ENCODE results near the gene SYCP2.
"Not testable (repeated sequence)": the region's sequence is repeated elsewhere in the genome, so short reads cannot be mapped to it uniquely, and the experiment has no call there.

SYCP2 gene, protein sequence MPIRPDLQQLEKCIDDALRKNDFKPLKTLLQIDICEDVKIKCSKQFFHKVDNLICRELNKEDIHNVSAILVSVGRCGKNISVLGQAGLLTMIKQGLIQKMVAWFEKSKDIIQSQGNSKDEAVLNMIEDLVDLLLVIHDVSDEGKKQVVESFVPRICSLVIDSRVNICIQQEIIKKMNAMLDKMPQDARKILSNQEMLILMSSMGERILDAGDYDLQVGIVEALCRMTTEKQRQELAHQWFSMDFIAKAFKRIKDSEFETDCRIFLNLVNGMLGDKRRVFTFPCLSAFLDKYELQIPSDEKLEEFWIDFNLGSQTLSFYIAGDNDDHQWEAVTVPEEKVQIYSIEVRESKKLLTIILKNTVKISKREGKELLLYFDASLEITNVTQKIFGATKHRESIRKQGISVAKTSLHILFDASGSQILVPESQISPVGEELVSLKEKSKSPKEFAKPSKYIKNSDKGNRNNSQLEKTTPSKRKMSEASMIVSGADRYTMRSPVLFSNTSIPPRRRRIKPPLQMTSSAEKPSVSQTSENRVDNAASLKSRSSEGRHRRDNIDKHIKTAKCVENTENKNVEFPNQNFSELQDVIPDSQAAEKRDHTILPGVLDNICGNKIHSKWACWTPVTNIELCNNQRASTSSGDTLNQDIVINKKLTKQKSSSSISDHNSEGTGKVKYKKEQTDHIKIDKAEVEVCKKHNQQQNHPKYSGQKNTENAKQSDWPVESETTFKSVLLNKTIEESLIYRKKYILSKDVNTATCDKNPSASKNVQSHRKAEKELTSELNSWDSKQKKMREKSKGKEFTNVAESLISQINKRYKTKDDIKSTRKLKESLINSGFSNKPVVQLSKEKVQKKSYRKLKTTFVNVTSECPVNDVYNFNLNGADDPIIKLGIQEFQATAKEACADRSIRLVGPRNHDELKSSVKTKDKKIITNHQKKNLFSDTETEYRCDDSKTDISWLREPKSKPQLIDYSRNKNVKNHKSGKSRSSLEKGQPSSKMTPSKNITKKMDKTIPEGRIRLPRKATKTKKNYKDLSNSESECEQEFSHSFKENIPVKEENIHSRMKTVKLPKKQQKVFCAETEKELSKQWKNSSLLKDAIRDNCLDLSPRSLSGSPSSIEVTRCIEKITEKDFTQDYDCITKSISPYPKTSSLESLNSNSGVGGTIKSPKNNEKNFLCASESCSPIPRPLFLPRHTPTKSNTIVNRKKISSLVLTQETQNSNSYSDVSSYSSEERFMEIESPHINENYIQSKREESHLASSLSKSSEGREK (N-terminal part only)

DNA sequence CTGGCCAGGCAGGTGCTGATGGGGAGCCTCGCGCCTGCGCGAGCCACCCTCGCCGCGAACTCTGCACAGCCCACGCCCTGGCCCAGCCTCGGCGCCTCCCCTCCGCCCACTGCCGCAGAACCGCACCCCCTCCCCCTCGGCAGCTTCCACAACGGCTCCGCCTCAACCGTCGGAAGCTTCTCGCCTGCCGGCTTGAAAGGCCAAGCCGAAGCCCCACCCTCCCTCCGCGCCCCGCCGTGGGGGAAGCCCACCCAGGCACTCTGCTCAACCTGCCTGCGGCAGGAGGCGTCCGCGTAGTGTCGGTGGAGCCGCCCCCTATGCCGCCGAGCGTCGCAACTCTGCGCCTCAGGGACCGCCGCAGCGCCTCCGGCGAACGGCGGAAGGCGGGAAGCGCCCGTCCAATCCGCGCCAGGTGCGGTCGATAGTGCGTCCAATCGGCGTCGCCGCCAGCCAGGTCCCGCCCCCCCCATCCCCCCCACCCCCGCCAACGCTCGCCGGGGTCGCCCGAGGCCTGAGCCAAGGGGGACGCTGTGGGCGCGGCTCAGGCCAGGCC is at the start of gene SYCP2:
Gene SYCP2 (minus strand): TSS at position 342 of the 553 bp plus-strand sequence. CDS start 11,224 bp downstream, outside the sequence.
- no peaks in the 10 kb centered on the region for H3K27me3 ChIP-seq (ENCODE audit: insufficient read depth, low read length)
- H3K4me3 ChIP-seq (ENCODE audit: low read length) = no peak within 1 kb of the TSS
- no peak within 1 kb of the TSS for H2AFZ ChIP-seq (ENCODE audit: low read depth, low read length)
- H3K4me1 ChIP-seq (ENCODE audit: insufficient read depth, low read length) = peaks cover 12% of the 10 kb centered on the region
- H3K9me3 ChIP-seq (ENCODE audit: low read length) = no peaks in the 10 kb centered on the region
- no peaks in the 10 kb centered on the region for H3K36me3 ChIP-seq (ENCODE audit: insufficient read depth, low read length)

DNA sequence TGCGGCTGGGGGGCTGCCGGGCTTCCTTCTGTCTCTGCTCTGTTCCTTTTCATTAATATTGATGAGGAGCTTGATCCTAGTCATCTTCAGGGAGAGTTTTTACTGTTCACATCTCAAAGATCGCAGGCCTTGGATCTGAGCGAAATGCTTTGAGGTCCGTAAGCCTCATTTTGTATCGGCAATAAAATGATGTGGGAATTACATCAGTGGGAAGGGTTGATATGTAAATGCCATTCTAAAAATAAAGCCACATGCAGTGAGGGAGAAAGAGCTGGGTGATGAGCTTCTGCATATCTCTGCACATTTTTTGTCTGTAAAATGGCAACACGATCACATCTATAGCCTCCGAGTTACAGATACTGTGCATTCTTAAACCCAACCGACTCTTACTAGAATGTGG is 49.6 kb upstream of the SYCP2 start:
- H3K4me3 ChIP-seq (ENCODE audit: low read length) = no peak overlapping the region
- H2AFZ ChIP-seq (ENCODE audit: low read depth, low read length) = no peak overlapping the region
- no peaks in the 10 kb centered on the region for H3K36me3 ChIP-seq (ENCODE audit: insufficient read depth, low read length)
- H3K27me3 ChIP-seq (ENCODE audit: insufficient read depth, low read length) = no peaks in the 10 kb centered on the region
- no peaks in the 10 kb centered on the region for H3K4me1 ChIP-seq (ENCODE audit: insufficient read depth, low read length)
- H3K9me3 ChIP-seq (ENCODE audit: low read length) = no peaks in the 10 kb centered on the region

- Histone ChIP-seq H3K27me3 (ENCODE audit: insufficient read depth, low read length) (peaks cover 3% of the 10 kb centered on the region), H3K4me1 (ENCODE audit: insufficient read depth, low read length) (no peaks in the 10 kb centered on the region), H3K9me3 (ENCODE audit: low read length) (no peaks in the 10 kb centered on the region), H2AFZ (ENCODE audit: low read depth, low read length) (no peak overlapping the region), H3K36me3 (ENCODE audit: insufficient read depth, low read length) (no peaks in the 10 kb centered on the region), H3K4me3 (ENCODE audit: low read length) (no peak overlapping the region)
Measured at GRCh38 chr20:59977086-59977485, 43.6 kb upstream of the SYCP2 start.

GRCh38 chr20:59976156-59976782 is 42.8 kb upstream of the SYCP2 start:
- no peak overlapping the region for H2AFZ ChIP-seq (ENCODE audit: low read depth, low read length)
- no peak overlapping the region for H3K4me3 ChIP-seq (ENCODE audit: low read length)
- no peaks in the 10 kb centered on the region for H3K9me3 ChIP-seq (ENCODE audit: low read length)
- H3K36me3 ChIP-seq (ENCODE audit: insufficient read depth, low read length) = no peaks in the 10 kb centered on the region
- no peaks in the 10 kb centered on the region for H3K4me1 ChIP-seq (ENCODE audit: insufficient read depth, low read length)
- H3K27me3 ChIP-seq (ENCODE audit: insufficient read depth, low read length) = peaks cover 3% of the 10 kb centered on the region

GRCh38 chr20:59972037-59972801 is 38.8 kb upstream of the SYCP2 start:
- no peaks in the 10 kb centered on the region for H3K9me3 ChIP-seq (ENCODE audit: low read length)

GRCh38 chr20:59971428-59971827 is 38.0 kb upstream of the SYCP2 start:
- peaks cover 3% of the 10 kb centered on the region for H3K27me3 ChIP-seq (ENCODE audit: insufficient read depth, low read length)
- H2AFZ ChIP-seq (ENCODE audit: low read depth, low read length) = no peak overlapping the region
- H3K9me3 ChIP-seq (ENCODE audit: low read length) = no peaks in the 10 kb centered on the region
- H3K4me1 ChIP-seq (ENCODE audit: insufficient read depth, low read length) = no peaks in the 10 kb centered on the region
- no peak overlapping the region for H3K4me3 ChIP-seq (ENCODE audit: low read length)
- no peaks in the 10 kb centered on the region for H3K36me3 ChIP-seq (ENCODE audit: insufficient read depth, low read length)

More at GRCh38 chr20:59972037-59972801, 38.8 kb upstream of the SYCP2 start:
- H3K36me3 ChIP-seq (ENCODE audit: insufficient read depth, low read length) = no peaks in the 10 kb centered on the region
- no peaks in the 10 kb centered on the region for H3K4me1 ChIP-seq (ENCODE audit: insufficient read depth, low read length)
- H3K27me3 ChIP-seq (ENCODE audit: insufficient read depth, low read length) = peaks cover 3% of the 10 kb centered on the region
- H2AFZ ChIP-seq (ENCODE audit: low read depth, low read length) = no peak overlapping the region
- no peak overlapping the region for H3K4me3 ChIP-seq (ENCODE audit: low read length)

- no peaks in the 10 kb centered on the region for H3K4me1 ChIP-seq (ENCODE audit: insufficient read depth, low read length)
- no peaks in the 10 kb centered on the region for H3K27me3 ChIP-seq (ENCODE audit: insufficient read depth, low read length)
- H3K36me3 ChIP-seq (ENCODE audit: insufficient read depth, low read length) = no peaks in the 10 kb centered on the region
- H2AFZ ChIP-seq (ENCODE audit: low read depth, low read length) = no peak overlapping the region
- no peaks in the 10 kb centered on the region for H3K9me3 ChIP-seq (ENCODE audit: low read length)
- no peak overlapping the region for H3K4me3 ChIP-seq (ENCODE audit: low read length)
Measured at GRCh38 chr20:59966428-59966827, 33.0 kb upstream of the SYCP2 start.

DNA sequence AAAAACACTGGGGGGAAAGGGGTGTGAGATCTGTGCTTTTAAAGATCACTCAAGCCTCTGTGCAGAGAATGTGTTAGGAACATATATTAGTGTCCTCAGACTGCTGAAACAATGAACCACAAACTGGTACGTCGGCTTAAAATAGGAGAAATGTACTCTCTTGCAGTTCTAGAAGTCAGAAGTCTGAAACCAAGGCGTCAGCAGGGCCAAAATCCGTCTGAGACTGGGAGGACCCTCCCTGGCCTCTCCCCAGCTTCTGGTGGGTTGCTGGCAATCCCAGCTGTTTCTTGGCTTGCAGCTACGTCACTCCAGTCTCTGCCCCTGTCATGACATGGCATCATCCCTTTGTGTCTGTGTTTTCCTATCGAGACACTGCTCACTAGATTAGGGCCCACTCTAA is 28.7 kb upstream of the SYCP2 start:
- Histone ChIP-seq H3K4me3 (ENCODE audit: low read length) (no peak overlapping the region), H2AFZ (ENCODE audit: low read depth, low read length) (no peak overlapping the region), H3K4me1 (ENCODE audit: insufficient read depth, low read length) (peaks cover 4% of the 10 kb centered on the region), H3K9me3 (ENCODE audit: low read length) (no peaks in the 10 kb centered on the region), H3K36me3 (ENCODE audit: insufficient read depth, low read length) (no peaks in the 10 kb centered on the region), H3K27me3 (ENCODE audit: insufficient read depth, low read length) (no peaks in the 10 kb centered on the region)

DNA sequence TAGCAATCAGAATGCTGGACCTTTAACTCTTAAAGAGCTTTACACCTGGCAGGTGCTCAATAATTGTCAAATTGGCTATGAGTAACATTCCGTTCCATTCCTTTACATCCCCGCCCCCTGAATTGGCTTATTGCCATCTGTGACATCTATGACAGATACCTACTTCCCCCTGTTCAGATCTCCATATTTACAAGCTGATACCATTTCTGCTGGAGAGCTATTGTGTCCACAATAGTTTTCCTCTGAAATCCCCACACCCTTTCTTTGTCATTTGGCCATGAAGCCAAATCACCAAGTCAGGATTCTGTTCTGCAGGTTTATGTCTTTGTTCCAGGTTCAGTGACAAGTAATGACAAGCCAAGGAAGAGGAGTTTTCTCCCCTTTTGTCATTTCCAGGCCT is 28.0 kb upstream of the SYCP2 start:
- peaks cover 4% of the 10 kb centered on the region for H3K4me1 ChIP-seq (ENCODE audit: insufficient read depth, low read length)
- no peaks in the 10 kb centered on the region for H3K27me3 ChIP-seq (ENCODE audit: insufficient read depth, low read length)
- H3K9me3 ChIP-seq (ENCODE audit: low read length) = no peaks in the 10 kb centered on the region
- H3K36me3 ChIP-seq (ENCODE audit: insufficient read depth, low read length) = no peaks in the 10 kb centered on the region
- H2AFZ ChIP-seq (ENCODE audit: low read depth, low read length) = no peak overlapping the region
- H3K4me3 ChIP-seq (ENCODE audit: low read length) = no peak overlapping the region

- Histone ChIP-seq H3K36me3 (ENCODE audit: insufficient read depth, low read length) (no peaks in the 10 kb centered on the region), H3K4me1 (ENCODE audit: insufficient read depth, low read length) (peaks cover 4% of the 10 kb centered on the region), H3K27me3 (ENCODE audit: insufficient read depth, low read length) (no peaks in the 10 kb centered on the region), H3K9me3 (ENCODE audit: low read length) (no peaks in the 10 kb centered on the region), H3K4me3 (ENCODE audit: low read length) (no peak overlapping the region), H2AFZ (ENCODE audit: low read depth, low read length) (no peak overlapping the region)
Measured at GRCh38 chr20:59958626-59959025, 25.2 kb upstream of the SYCP2 start.

GRCh38 chr20:59958123-59958522 is 24.7 kb upstream of the SYCP2 start, which contains the start of gene CDH26:
Gene CDH26, plus strand, starts transcription at chr20:59958423. Its CDS starts 304 bp downstream, at chr20:59958727.
- no peaks in the 10 kb centered on the region for H3K27me3 ChIP-seq (ENCODE audit: insufficient read depth, low read length)
- no peaks in the 10 kb centered on the region for H3K36me3 ChIP-seq (ENCODE audit: insufficient read depth, low read length)
- H3K9me3 ChIP-seq (ENCODE audit: low read length) = no peaks in the 10 kb centered on the region
- H3K4me1 ChIP-seq (ENCODE audit: insufficient read depth, low read length) = peaks cover 4% of the 10 kb centered on the region
- H3K4me3 ChIP-seq (ENCODE audit: low read length) = no peak within 1 kb of the TSS
- no peak within 1 kb of the TSS for H2AFZ ChIP-seq (ENCODE audit: low read depth, low read length)

DNA sequence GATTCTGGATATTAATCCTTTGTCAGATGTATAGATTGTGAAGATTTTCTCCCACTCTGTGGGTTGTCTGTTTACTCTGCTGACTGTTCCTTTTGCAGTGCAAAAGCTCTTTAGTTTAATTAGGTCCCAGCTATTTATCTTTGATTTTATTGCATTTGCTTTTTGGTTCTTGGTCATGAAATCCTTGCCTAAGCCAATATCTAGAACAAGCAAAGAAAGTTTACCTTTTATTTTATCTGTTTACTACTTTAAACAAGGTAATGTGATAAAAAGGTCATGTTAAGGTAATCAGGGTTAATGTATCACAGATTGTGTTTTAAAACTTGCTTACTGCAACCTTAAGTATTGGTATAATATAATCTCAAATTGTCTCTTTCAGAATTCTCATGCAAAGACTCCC is 24.1 kb upstream of the SYCP2 start:
- not testable (repeated sequence) for H3K27me3 ChIP-seq (ENCODE audit: insufficient read depth, low read length); H3K9me3 ChIP-seq (ENCODE audit: low read length); H3K36me3 ChIP-seq (ENCODE audit: insufficient read depth, low read length); H3K4me1 ChIP-seq (ENCODE audit: insufficient read depth, low read length); H2AFZ ChIP-seq (ENCODE audit: low read depth, low read length); H3K4me3 ChIP-seq (ENCODE audit: low read length)

Measured in neuron (in vitro differentiated cells).